ENCODE data around the gene TLR10. TPM values are rescaled to one million over a fixed set of nuclear protein-coding genes. Genes with fewer than 3 reads are reported as not detected.

Gene TLR10
- total and polyA plus RNA-seq, 2 of the 13 experiments (the other 11 are each of a cell fraction or from before 2014, with no cell fraction given): not detected

GRCh38 chr4:38822748-38823303 is 40.0 kb upstream of the TLR10 start:
- Histone ChIP-seq H3K27me3 (ENCODE audit: control insufficient read depth in 1 of 2, insufficient read depth in 2 of 2, low read length in 2 of 2) (no peaks in the 10 kb centered on the region), H4K20me1 (ENCODE audit: insufficient read depth, low read length) (no peaks in the 10 kb centered on the region), H3K4me1 (ENCODE audit: insufficient read depth, low read length) (no peaks in the 10 kb centered on the region; the same call in 1 of the 2 replicates), H3K4me3 (replicated peaks in 1 of 3; ENCODE audit: insufficient read depth in 1 of 3, low read depth in 2 of 3, low read length in 3 of 3) (no peak overlapping the region), H2AFZ (ENCODE audit: low read length) (no peak overlapping the region), H3K36me3 (replicated peaks in 1 of 2; ENCODE audit: control insufficient read depth in 1 of 2, insufficient read depth in 2 of 2, low read length in 2 of 2) (no peaks in the 10 kb centered on the region), H3K79me2 (ENCODE audit: insufficient read depth, low read length) (no peaks in the 10 kb centered on the region), H3K27ac (ENCODE audit: extremely low read length, insufficient read depth, low read length) (no peak overlapping the region), H3K4me2 (ENCODE audit: low read depth, low read length) (no peak overlapping the region), H3K9ac (ENCODE audit: insufficient read depth, low read depth, low read length) (no peak overlapping the region), H3K9me3 (ENCODE audit: low read length) (no peaks in the 10 kb centered on the region)
- intact Hi-C loops (cut with micrococcal nuclease; ENCODE audit: unreplicated experiment) (no loop called here), in situ Hi-C loops (cut with HindIII; ENCODE audit: extremely low pct_ligation_motif_present, low pct_unique_long_range_greater_than_20kb) (no loop called here)
- WGBS (ENCODE audit: low lambda C conversion rate): 4% methylated on average over 4 of the region's 5 CpGs
- ATAC-seq (no peak), FAIRE-seq (no peak), DNase-seq (ENCODE audit: low spot score) (no peak)
- CTCF ChIA-PET (ENCODE audit: low intra/inter-chr PET ratio, low total read pairs): no interaction called here
- POLR2A ChIA-PET: no interaction called here
- BruUV-seq (replicated peaks): no TSS peak
- TF ChIP-seq RNF219 (CRISPR knock-in tag; IDR thresholded peaks at IDR 0.05): no peak
- TF ChIP-seq NCOA1 (CRISPR knock-in tag; IDR thresholded peaks at IDR 0.05): no peak
- no peak for TF ChIP-seq ZFP62 (CRISPR knock-in tag; IDR thresholded peaks at IDR 0.05)
- no peak for TF ChIP-seq ZNF563 (CRISPR knock-in tag; IDR thresholded peaks at IDR 0.05)
- no peak for TF ChIP-seq HNRNPLL (IDR thresholded peaks at IDR 0.05; ENCODE audit: low read depth, low read length, poor library complexity, severe bottlenecking)
- no peak for TF ChIP-seq ARHGAP35 (CRISPR knock-in tag; IDR thresholded peaks at IDR 0.05; ENCODE audit: borderline replicate concordance)
- TF ChIP-seq KDM4B (CRISPR knock-in tag; IDR thresholded peaks at IDR 0.05): no peak
- TF ChIP-seq ZNF235 (CRISPR knock-in tag; IDR thresholded peaks at IDR 0.05; ENCODE audit: borderline replicate concordance): no peak
- TF ChIP-seq, protein P1, sequence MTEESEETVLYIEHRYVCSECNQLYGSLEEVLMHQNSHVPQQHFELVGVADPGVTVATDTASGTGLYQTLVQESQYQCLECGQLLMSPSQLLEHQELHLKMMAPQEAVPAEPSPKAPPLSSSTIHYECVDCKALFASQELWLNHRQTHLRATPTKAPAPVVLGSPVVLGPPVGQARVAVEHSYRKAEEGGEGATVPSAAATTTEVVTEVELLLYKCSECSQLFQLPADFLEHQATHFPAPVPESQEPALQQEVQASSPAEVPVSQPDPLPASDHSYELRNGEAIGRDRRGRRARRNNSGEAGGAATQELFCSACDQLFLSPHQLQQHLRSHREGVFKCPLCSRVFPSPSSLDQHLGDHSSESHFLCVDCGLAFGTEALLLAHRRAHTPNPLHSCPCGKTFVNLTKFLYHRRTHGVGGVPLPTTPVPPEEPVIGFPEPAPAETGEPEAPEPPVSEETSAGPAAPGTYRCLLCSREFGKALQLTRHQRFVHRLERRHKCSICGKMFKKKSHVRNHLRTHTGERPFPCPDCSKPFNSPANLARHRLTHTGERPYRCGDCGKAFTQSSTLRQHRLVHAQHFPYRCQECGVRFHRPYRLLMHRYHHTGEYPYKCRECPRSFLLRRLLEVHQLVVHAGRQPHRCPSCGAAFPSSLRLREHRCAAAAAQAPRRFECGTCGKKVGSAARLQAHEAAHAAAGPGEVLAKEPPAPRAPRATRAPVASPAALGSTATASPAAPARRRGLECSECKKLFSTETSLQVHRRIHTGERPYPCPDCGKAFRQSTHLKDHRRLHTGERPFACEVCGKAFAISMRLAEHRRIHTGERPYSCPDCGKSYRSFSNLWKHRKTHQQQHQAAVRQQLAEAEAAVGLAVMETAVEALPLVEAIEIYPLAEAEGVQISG (CRISPR knock-in tag; IDR thresholded peaks at IDR 0.05): no peak
- no peak for TF ChIP-seq POLR2A (IDR thresholded peaks at IDR 0.05; ENCODE audit: insufficient read depth in 1 of 2, low read depth in 2 of 2, low read length in 2 of 2)
- no peak for TF ChIP-seq BCL3 (CRISPR knock-in tag; IDR thresholded peaks at IDR 0.05)
